Heart left ventricle (tissue), 16 donors: ENCODE data around the gene FBP1. TPM values are rescaled to one million over a fixed set of nuclear protein-coding genes. Genes with fewer than 3 reads are reported as not detected.
A peak's percentile ranks its signal among the peaks of the same experiment; 100 is the strongest.

Source experiments
- ATAC-seq, 4 donors: fragments of 200-7000 bp; cut with Tn5 transposase; one replicate each; pipeline ENCODE4 v1.9.1; 2020 to 2022; ENCODE audit warnings: moderate library complexity in 4 of 4, mild to moderate bottlenecking in 3 of 4, moderate number of reproducible peaks in 1 of 4
- DNase-seq, 5 donors: peaks; one replicate each; pipeline ENCODE4 v3.0.0-alpha.2; 2020
- H3K27ac ChIP-seq, 12 donors: fragments of 200-600 bp; sonication (generic) in 4 of 12; one replicate each; pipeline versions ENCODE4 v1.5.0 to v1.8.0; 2016 to 2022; ENCODE audit warnings: mild to moderate bottlenecking in 2 of 12
- H3K27me3 ChIP-seq, 9 donors: fragments of 200-600 bp; sonication (generic) in 2 of 9; one replicate each; pipeline versions ENCODE4 v1.5.1 to v1.8.0; 2016 to 2022; ENCODE audit warnings: mild to moderate bottlenecking in 3 of 9
- H3K36me3 ChIP-seq, 9 donors: fragments of 200-600 bp; sonication (generic) in 2 of 9; one replicate each; pipeline versions ENCODE4 v1.5.0 to v1.8.0; 2018 to 2022; ENCODE audit warnings: mild to moderate bottlenecking in 2 of 9
- H3K4me1 ChIP-seq, 12 donors: fragments of 200-600 bp; sonication (generic) in 4 of 12; one replicate each; pipeline versions ENCODE4 v1.5.0 to v1.8.0; 2016 to 2022; ENCODE audit warnings: mild to moderate bottlenecking in 3 of 12
- H3K4me3 ChIP-seq, 12 donors: fragments of 200-600 bp; sonication (generic) in 4 of 12; one replicate each; pipeline versions ENCODE4 v1.5.0 to v1.8.0; 2017 to 2022; ENCODE audit warnings: mild to moderate bottlenecking in 9 of 12, moderate library complexity in 4 of 12
- H3K9me3 ChIP-seq, 12 donors: fragments of 200-600 bp; sonication (generic) in 4 of 12; one replicate each; pipeline versions ENCODE4 v1.5.0 to v1.8.0; 2016 to 2022; ENCODE audit warnings: mild to moderate bottlenecking in 1 of 12
- CTCF ChIP-seq, 12 donors: fragments of 200-600 bp; sonication (generic) in 4 of 12; IDR thresholded peaks; one replicate each; pipeline versions ENCODE4 v1.5.0 to v1.8.0; 2018 to 2022; ENCODE audit warnings: antibody characterized with exemption in 12 of 12, mild to moderate bottlenecking in 5 of 12
- POLR2A ChIP-seq, 2 donors: fragments of 450-650 bp; IDR thresholded peaks; one replicate each; pipeline ENCODE4 v1.6.1; 2017; ENCODE audit warnings: antibody characterized with exemption in 2 of 2, mild to moderate bottlenecking in 2 of 2, moderate library complexity in 2 of 2
- WGBS, 4 donors: extraction: QIAGEN DNeasy Blood & Tissue Kit in 2 of 4; methylation state at CpG; one replicate each; pipeline versions ENCODE4 v1.1.5 to v1.1.7; 2013 to 2018; 5-methylcytosine and 5-hydroxymethylcytosine counted together
- intact Hi-C, 10 donors: fragments of 100-400 bp; cut with DNase I; formaldehyde crosslinking; loops; one replicate each; pipeline versions ENCODE4 v1.11.1 to v1.14.2; 2022
- polyA plus RNA-seq, 2 donors: library from polyadenylated mRNA; stranded (reverse); fragments of 200-250 nt; gene quantifications; one replicate each; pipeline ENCODE4 v1.2.3, GENCODE V29; 2013
- total RNA-seq, 9 donors: library from RNA; depleted of rRNA in 2 of 9; stranded (reverse); fragments of >200 nt in 2 of 9; fragmentation: NEBNext Ultra II Directional in 3 of 9; extraction: Animal tissue kit (Norgen Biotek cat#: 25700) in 3 of 9; gene quantifications; one replicate each; pipeline versions ENCODE4 v1.1.0 to v1.2.4, GENCODE V29; 2016 to 2023
- donor health status: ischemic (EF 13 %, LVEDD 7.1; RV severe dilation, severe dysfunction).
- donor health status: healthy with polysubstance abuse.
- donor health status: DM: no; HTN: yes; CAD: no.
- donor health status: DM: no; HTN: no; CAD: no.
- donor health status: ischemic (EF 25% LVEDD 6.9; RV normal size, moderate dysfunction).
- donor health status: ischemic (EF 25% LVEDD 5.7; RV mildly dilated, moderate dysfunction).
- donor health status: healthy.
- donor health status: DM: yes; HTN: yes; CAD: no.
- donor health status: ischemic (EF 35%, LVEDD 5.7; RV mildly dilated, moderate dysfunction).
- donor health status: nonischemic (EF 11% LVEDD 7.7; RV severe dilation, severe dysfunction).
- donor health status: DM: yes; HTN: yes; CAD: no.
- donor health status: PGD.
- donor health status: ischemic (EF 29% LVEDD 5.4; RV normal size, mild dysfunction).
- donor health status: nonischemic (EF 23%, LVEDD 6.1; RV moderate dilation, normal function).

The FBP1 gene
- total and polyA plus RNA-seq, 11 donors: 0.50 to 18.5 (median 0.94) TPM

DNA sequence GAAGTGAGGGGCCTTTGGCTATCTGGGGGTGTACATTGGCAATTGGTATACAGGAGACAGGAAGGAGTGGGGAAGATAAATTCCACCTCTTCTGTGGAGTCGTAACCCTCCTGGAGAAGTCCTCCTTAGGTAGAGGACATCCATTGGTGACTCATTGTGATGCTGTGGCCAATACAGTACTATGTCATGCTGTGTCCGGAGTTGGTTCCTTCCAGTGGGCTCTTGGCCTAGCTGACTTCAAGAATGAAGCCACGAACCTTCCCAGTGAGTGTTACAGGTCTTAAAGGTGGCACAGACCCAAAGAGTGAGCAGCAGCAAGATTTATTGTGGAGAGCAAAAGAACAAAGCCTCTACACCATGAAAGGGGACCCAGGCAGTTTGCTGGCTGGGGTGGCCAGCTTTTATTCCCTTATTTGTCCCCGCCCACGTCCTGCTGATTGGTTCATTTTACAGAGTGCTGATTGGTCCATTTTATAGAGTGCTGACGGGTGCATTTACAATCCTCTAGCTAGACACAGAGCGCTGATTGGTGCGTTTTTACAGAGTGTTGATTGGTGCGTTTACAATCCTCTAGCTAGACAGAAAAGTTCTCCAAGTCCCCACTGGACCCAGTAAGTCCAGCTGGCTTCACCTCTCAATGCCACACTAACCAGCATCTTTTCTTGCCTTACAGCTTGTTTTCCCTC, 37.3 kb upstream of the FBP1 start:
- TF ChIP-seq CTCF (IDR thresholded peaks at IDR 0.05) (no peak), POLR2A (IDR thresholded peaks at IDR 0.05) (no peak)
- DNase-seq (no peak), ATAC-seq (no peak)
- Histone ChIP-seq H3K27ac (no peak overlapping the region), H3K27me3 (no peaks in the 10 kb centered on the region), H3K9me3 (no peaks in the 10 kb centered on the region), H3K36me3 (no peaks in the 10 kb centered on the region), H3K4me3 (no peak overlapping the region), H3K4me1 (peaks cover 0 to 22% (median 15%) of the 10 kb centered on the region in 12 donors)
- WGBS, 4 donors: 92 to 98% (median 96%) methylated on average over 9 of the region's 9 CpGs
- intact Hi-C loops: loop anchor here in 1 of 10 donors (10.0 kb wide), 1 partner anchor 588 kb away; no protein-coding TSS in a partner anchor

DNA sequence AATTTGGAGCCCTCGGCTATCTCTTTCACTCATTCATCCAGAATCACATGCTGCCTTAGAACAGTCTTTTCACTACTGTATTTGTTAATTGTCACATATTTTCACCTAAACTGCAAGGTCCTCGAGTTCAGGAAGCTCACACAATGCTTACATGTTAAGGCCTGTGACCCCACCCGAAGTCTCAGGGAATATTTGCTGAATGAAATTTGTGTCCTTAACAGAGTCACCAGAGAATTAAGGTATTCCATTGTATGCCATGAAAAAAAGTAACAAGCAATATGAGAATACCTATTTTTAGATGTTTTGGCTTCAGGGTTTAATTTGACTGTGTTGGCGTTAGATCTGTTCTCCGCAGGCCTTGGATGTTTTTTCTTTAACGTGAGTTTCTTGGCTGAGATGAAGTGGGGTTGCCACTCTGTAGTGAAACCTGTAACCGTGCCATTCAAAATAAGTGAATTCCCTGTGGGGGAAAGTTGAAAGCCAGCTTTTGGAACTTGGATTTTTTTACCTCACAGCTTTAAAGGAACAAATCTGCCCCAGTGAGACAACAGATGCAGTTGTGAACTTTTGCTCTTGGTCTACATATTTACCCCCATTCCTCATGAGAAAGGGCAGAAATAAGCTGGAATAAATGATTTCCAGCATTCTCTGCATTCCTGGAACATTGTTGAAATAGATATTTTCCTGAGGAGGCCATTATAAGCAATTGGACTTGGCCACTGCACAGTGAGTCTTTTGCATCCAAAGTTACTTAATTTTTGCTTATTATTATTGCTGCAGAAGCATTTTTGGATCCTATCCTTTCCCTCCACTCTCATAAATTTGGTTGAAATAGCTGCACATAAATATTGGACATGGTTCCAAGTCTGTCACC, 35.9 kb upstream of the FBP1 start:
- Histone ChIP-seq H3K27ac (peak overlapping the region in 6 of 12 donors; percentile 6 to 50 (median 26)), H3K36me3 (no peaks in the 10 kb centered on the region), H3K4me3 (no peak overlapping the region), H3K4me1 (peaks cover 0 to 20% (median 14%) of the 10 kb centered on the region in 12 donors), H3K9me3 (no peaks in the 10 kb centered on the region), H3K27me3 (no peaks in the 10 kb centered on the region)
- ATAC-seq (peak; percentile 11 to 64 (median 42)), DNase-seq (no peak)
- TF ChIP-seq POLR2A (IDR thresholded peaks at IDR 0.05) (no peak), CTCF (IDR thresholded peaks at IDR 0.05) (no peak)
- WGBS, 4 donors: 38 to 56% (median 47%) methylated on average over 7 of the region's 7 CpGs
- intact Hi-C loops: loop anchor here in 1 of 10 donors (10.0 kb wide), 1 partner anchor 590 kb away; no protein-coding TSS in a partner anchor

DNA sequence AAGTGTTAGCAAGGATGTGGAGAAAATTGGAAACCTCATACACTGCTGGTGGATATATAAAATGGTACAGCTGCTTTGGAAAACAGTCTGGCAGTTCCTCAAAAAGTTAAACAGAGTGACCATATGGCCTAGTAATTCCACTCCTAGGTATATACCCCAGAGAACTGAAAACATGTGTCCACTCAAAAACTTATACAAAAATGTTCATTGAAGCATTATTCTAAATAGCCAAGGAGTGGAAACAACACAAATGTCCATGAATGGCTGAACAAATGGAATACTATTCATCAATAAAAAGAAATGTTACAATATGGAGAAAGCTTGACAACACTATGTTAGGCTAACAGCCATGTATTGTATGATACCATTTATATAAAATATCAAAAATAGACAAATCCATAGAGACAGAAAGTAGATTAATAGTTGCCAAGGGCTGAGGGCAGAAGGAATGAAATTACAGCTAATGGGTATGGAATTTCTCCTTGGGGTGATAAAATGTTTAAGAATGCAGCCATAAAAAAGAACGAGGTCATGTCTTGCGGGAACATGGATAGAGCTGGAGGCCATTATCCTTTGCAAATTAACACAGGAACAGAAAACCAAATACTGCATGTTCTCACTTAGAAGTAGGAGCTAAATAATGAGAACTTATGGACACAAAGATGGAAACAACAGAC, 33.6 kb upstream of the FBP1 start:
- no peak for TF ChIP-seq POLR2A (IDR thresholded peaks at IDR 0.05)
- no peak for TF ChIP-seq CTCF (IDR thresholded peaks at IDR 0.05)
- no peaks in the 10 kb centered on the region for H3K36me3 ChIP-seq
- ATAC-seq (no peak), DNase-seq (no peak)
- no peak overlapping the region for H3K27ac ChIP-seq
- no peaks in the 10 kb centered on the region for H3K27me3 ChIP-seq
- H3K9me3 ChIP-seq: no peaks in the 10 kb centered on the region
- peaks cover 0 to 27% (median 16%) of the 10 kb centered on the region in 12 donors for H3K4me1 ChIP-seq
- 77 to 84% (median 80%) methylated on average over 2 of the region's 2 CpGs for WGBS, 4 donors
- no peak overlapping the region for H3K4me3 ChIP-seq
- intact Hi-C loops: loop anchor here in 1 of 10 donors (10.0 kb wide), 1 partner anchor 592 kb away; no protein-coding TSS in a partner anchor
